ENCODE data around the gene TSPAN11.
"Not testable (repeated sequence)": the region's sequence is repeated elsewhere in the genome, so short reads cannot be mapped to it uniquely, and the experiment has no call there.

TSPAN11 gene, protein sequence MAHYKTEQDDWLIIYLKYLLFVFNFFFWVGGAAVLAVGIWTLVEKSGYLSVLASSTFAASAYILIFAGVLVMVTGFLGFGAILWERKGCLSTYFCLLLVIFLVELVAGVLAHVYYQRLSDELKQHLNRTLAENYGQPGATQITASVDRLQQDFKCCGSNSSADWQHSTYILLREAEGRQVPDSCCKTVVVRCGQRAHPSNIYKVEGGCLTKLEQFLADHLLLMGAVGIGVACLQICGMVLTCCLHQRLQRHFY

DNA sequence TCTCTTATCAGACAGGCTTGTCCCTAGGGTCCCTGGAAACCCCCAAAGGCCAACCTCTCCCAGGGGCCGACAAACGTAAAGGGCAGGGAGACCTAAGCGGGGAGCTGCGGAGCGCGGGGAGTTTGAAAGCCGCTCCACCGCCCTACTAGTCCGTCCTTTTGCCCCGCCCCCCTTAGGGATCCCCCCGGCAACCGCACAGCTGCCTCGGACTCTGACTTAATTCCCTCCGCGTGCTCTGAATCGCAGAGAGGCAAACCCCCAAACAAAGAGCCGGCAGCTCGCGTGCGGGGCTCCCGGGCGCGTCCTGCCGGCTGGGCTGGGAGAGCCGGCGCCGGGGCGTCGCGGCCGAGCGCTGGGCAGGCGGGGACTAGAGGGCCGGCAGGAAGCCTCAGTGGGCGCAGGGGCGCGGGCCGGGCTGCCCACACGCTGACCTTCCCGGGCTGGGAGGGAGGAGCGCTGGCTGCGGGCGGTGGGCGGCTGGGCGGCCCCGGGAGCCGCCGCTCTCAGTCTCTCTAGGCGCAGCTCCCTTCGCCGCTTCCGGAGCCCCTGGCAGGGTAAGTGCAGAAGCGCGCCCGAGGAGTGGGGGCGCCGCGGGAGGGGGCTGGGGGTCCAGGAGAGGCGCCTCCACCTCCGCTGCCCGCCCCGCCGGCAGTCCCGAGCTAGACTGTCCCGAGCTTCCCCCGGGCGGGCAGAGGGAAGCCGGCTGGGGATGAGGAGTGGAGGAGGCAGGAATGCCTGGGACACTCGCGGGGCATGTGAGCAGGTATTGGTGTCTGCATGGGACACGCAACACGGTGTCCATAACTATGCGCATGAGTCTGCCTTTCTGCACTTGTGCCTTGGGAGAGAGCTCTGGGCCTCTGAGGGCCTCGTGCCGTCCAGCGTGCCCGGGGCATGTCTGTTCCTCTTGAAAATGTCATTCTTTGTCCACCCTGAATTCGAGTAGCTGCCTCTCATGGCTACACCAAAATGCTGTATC is at the start of gene TSPAN11:
Gene TSPAN11, plus strand, starts transcription at position 506 of the 979 bp plus-strand sequence. CDS start 27,244 bp downstream, outside the sequence.
- ATAC-seq (replicated peaks): peak; percentile 70 to 76
- H3K27me3 Mint-ChIP-seq: peaks cover 56 to 68% of the 10 kb centered on the region in 2 donors

GRCh38 chr12:30877105-30877875 is 49.3 kb upstream of the TSPAN11 start:
- no peak for ATAC-seq (replicated peaks)
- Mint-ChIP-seq H3K4me3 (no peak overlapping the region), H3K27me3 (peaks cover 27 to 44% of the 10 kb centered on the region in 2 donors), H3K36me3 (no peaks in the 10 kb centered on the region), H3K27ac (no peak overlapping the region), H3K4me1 (no peaks in the 10 kb centered on the region), H3K9me3 (no peaks in the 10 kb centered on the region)
- no peak for DNase-seq

More for the DNA sequence above, at the start of gene TSPAN11:
- peaks cover 1 to 6% of the 10 kb centered on the region in 2 donors for H3K4me1 Mint-ChIP-seq
- peak; percentile 19 for DNase-seq
- H3K9me3 Mint-ChIP-seq: peaks cover 0 to 3% of the 10 kb centered on the region in 2 donors
- peak within 1 kb of the TSS in 1 of 2 donors; percentile 47 for H3K4me3 Mint-ChIP-seq
- no peak within 1 kb of the TSS for H3K27ac Mint-ChIP-seq
- no peaks in the 10 kb centered on the region for H3K36me3 Mint-ChIP-seq

- DNase-seq (no peak), ATAC-seq (replicated peaks) (no peak)
- Mint-ChIP-seq H3K4me1 (no peaks in the 10 kb centered on the region), H3K4me3 (no peak overlapping the region), H3K27me3 (peaks cover 27 to 44% of the 10 kb centered on the region in 2 donors), H3K36me3 (no peaks in the 10 kb centered on the region), H3K27ac (no peak overlapping the region), H3K9me3 (no peaks in the 10 kb centered on the region)
Observed at GRCh38 chr12:30878024-30878423, 48.5 kb upstream of the TSPAN11 start.

DNA sequence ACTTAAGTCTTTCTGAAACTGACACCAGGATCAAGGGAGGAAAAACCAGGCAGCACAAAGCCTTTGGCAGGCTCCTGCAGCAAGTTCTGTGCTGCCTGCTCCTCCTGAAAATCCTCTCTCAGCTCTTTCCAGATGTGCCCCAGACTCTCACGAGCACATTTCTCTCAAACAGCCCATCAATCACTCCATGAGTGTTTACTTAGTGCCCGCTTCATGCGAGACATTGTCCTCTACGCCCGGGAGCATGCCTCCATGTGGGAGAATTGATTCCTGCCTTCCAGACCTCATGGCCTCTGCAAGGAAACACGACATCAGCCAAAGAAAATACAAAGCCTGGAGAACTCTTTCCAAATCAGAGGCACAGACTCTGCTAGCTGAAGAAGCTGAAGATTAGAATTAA is 46.5 kb upstream of the TSPAN11 start:
- H3K27ac Mint-ChIP-seq: no peak overlapping the region
- no peak for DNase-seq

DNA sequence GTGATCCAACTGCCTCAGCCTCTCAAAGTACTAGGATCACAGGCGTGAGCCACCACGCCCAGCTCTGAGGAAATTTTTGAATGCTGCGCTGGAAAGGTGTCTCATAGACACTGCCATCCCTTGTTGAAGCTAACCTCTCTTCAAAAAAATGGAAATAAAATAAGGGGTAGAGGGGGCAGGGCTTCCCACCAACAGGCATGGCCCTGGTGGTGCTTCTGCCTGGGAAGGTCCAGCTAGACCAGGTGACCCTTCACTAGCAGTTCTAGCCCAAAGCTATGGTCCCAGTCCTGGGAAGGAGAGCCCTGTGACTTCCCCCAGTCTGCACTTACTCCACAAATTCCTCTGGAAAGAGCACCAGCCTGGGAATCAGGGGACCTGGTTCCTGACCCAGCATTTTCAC is 45.7 kb upstream of the TSPAN11 start:
- Mint-ChIP-seq H3K4me3 (no peak overlapping the region), H3K27ac (no peak overlapping the region), H3K36me3 (no peaks in the 10 kb centered on the region), H3K27me3 (peaks cover 27 to 43% of the 10 kb centered on the region in 2 donors), H3K9me3 (peaks cover 4 to 6% of the 10 kb centered on the region in 2 donors), H3K4me1 (no peaks in the 10 kb centered on the region)
- DNase-seq (no peak), ATAC-seq (replicated peaks) (no peak)

More for the DNA sequence above, 46.5 kb upstream of the TSPAN11 start:
- H3K4me1 Mint-ChIP-seq: no peaks in the 10 kb centered on the region
- no peaks in the 10 kb centered on the region for H3K36me3 Mint-ChIP-seq
- no peak overlapping the region for H3K4me3 Mint-ChIP-seq
- peaks cover 1 to 4% of the 10 kb centered on the region in 2 donors for H3K9me3 Mint-ChIP-seq
- ATAC-seq (replicated peaks): no peak
- peaks cover 27 to 44% of the 10 kb centered on the region in 2 donors for H3K27me3 Mint-ChIP-seq

DNA sequence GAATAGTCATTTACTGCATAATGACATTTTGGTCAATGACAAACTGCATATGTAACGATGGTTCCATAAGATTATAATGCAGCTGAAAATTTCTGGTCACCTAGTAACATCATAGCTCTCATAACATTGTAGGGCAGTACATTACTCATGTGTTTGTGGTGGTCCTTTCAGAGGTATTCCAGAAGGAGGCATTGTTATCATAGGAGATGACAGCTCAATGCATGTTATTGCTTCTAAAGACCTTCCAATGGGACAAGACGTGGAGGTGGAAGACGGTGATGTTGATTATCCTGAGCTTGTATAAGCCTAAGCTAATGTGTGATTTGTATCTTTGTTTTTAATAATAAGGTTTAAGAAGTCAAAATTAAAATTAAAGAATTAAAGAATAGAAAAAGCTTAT is 43.8 kb upstream of the TSPAN11 start:
- Mint-ChIP-seq H3K27me3 (peaks cover 12 to 24% of the 10 kb centered on the region in 2 donors), H3K4me1 (no peaks in the 10 kb centered on the region), H3K36me3 (peaks cover 0 to 2% of the 10 kb centered on the region in 2 donors), H3K9me3 (peaks cover 16 to 22% of the 10 kb centered on the region in 2 donors), H3K4me3 (no peak overlapping the region), H3K27ac (no peak overlapping the region)
- ATAC-seq (replicated peaks) (no peak), DNase-seq (no peak)

GRCh38 chr12:30884799-30885198 is 41.7 kb upstream of the TSPAN11 start:
- H3K36me3 Mint-ChIP-seq: peaks cover 0 to 2% of the 10 kb centered on the region in 2 donors
- peaks cover 25 to 26% of the 10 kb centered on the region in 2 donors for H3K9me3 Mint-ChIP-seq
- DNase-seq (no peak), ATAC-seq (replicated peaks) (no peak)
- no peak overlapping the region for H3K27ac Mint-ChIP-seq
- H3K4me1 Mint-ChIP-seq: no peaks in the 10 kb centered on the region
- peaks cover 6 to 10% of the 10 kb centered on the region in 2 donors for H3K27me3 Mint-ChIP-seq
- H3K4me3 Mint-ChIP-seq: no peak overlapping the region

DNA sequence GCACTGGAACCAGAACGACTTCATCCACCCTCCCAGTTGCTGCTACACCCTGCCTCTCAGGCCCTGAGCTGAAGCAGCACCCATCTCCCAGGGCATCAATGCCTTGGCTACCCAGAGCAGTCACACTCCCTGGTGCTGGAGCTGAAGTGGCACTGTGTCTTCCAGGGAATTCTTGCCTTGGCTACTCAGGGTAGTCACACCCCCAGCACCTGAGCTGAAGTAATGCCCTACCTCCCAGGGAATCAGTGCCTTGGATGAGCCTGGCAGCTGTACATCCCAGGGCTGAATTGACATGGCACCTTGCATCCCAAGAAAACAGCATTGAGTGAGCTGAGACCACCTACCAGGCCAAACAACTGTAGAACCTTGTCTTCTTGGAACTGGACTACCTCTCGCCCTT is 41.2 kb upstream of the TSPAN11 start:
- DNase-seq (no peak), ATAC-seq (replicated peaks) (no peak)
- Mint-ChIP-seq H3K27ac (no peak overlapping the region), H3K9me3 (peaks cover 26 to 31% of the 10 kb centered on the region in 2 donors), H3K27me3 (peaks cover under 1 to 4% of the 10 kb centered on the region in 2 donors), H3K4me3 (no peak overlapping the region), H3K4me1 (no peaks in the 10 kb centered on the region), H3K36me3 (peaks cover 0 to 2% of the 10 kb centered on the region in 2 donors)

DNA sequence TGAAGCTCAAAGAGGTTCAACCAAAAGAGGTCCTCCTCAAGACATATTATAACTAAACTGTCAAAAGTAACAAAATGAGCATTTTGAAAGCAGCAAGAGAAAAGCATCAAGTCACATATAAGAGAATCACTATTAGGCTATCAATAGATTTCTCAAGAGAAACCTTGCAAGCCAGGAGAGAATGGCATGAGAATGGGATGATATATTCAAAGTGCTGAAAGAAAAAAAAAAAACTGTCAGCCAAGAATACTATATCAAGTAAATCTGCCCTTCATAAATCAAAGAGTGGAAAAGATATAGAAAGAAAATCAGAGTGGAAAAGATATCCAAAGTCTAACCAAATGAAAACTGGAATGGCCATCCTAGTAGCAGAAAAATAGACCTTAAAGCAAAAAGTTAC is 39.3 kb upstream of the TSPAN11 start:
- no peaks in the 10 kb centered on the region for H3K27me3 Mint-ChIP-seq
- no peaks in the 10 kb centered on the region for H3K4me1 Mint-ChIP-seq
- no peak overlapping the region for H3K4me3 Mint-ChIP-seq
- peaks cover 0 to 2% of the 10 kb centered on the region in 2 donors for H3K36me3 Mint-ChIP-seq
- DNase-seq: no peak
- H3K27ac Mint-ChIP-seq: no peak overlapping the region
- ATAC-seq (replicated peaks): no peak
- peaks cover 30 to 38% of the 10 kb centered on the region in 2 donors for H3K9me3 Mint-ChIP-seq

DNA sequence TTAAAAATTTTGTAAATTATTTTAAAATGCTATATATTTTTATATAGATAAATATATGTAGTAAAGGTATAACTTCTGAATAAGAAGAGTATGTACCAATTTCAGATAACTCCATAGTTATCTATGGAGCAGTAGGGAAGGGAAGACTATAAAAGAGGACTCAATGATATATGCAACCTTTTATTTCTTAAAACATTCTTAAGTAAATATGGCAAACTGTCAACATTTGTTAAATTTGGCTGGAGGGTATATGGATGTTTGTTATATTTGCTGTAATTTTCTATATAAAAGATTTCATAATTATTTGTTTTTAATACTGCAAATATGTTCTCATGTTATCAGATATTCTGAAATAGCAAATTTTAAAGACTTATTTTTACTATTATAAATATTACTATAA is 38.3 kb upstream of the TSPAN11 start:
- Mint-ChIP-seq H3K27me3 (peaks cover 0 to 5% of the 10 kb centered on the region in 2 donors), H3K4me1 (no peaks in the 10 kb centered on the region), H3K4me3 (no peak overlapping the region), H3K27ac (no peak overlapping the region), H3K9me3 (peaks cover 30 to 38% of the 10 kb centered on the region in 2 donors), H3K36me3 (peaks cover 0 to 2% of the 10 kb centered on the region in 2 donors)
- ATAC-seq (replicated peaks) (no peak), DNase-seq (no peak)

DNA sequence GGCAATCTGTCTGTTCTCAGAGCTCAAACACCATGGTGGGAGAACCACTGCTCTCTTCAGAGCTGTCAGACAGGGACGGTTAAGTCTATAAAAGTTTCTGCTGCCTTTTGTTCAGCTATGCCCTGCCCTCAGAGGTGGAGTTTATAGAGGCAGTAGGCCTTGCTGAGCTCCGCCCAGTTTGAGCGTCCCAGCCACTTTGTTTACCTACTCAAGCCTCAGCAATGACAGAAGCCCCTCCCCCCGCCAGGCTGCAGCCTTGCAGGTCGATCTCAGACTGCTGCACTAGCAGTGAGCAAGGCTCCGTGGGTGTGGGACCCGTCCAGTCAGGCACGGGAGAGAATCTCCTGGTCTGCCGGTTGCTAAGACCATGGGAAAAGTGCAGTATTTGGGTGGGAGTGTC is 32.0 kb upstream of the TSPAN11 start:
- H3K4me1 Mint-ChIP-seq; H3K27ac Mint-ChIP-seq; DNase-seq; H3K36me3 Mint-ChIP-seq; ATAC-seq (replicated peaks); H3K4me3 Mint-ChIP-seq: not testable (repeated sequence)
- peaks cover 7 to 14% of the 10 kb centered on the region in 2 donors for H3K9me3 Mint-ChIP-seq
- peaks cover 13 to 23% of the 10 kb centered on the region in 2 donors for H3K27me3 Mint-ChIP-seq

- Mint-ChIP-seq H3K4me1 (no peaks in the 10 kb centered on the region), H3K27me3 (peaks cover 20 to 31% of the 10 kb centered on the region in 2 donors), H3K27ac (no peak overlapping the region), H3K4me3 (no peak overlapping the region), H3K36me3 (no peaks in the 10 kb centered on the region), H3K9me3 (no peaks in the 10 kb centered on the region)
- ATAC-seq (replicated peaks) (no peak), DNase-seq (no peak)
Observed at GRCh38 chr12:30896461-30896860, 30.1 kb upstream of the TSPAN11 start.

GRCh38 chr12:30898846-30899245 is 27.7 kb upstream of the TSPAN11 start:
- no peak for ATAC-seq (replicated peaks)
- no peak overlapping the region for H3K4me3 Mint-ChIP-seq
- H3K27ac Mint-ChIP-seq: no peak overlapping the region
- peaks cover 15 to 20% of the 10 kb centered on the region in 2 donors for H3K27me3 Mint-ChIP-seq
- no peaks in the 10 kb centered on the region for H3K36me3 Mint-ChIP-seq
- H3K4me1 Mint-ChIP-seq: no peaks in the 10 kb centered on the region
- no peaks in the 10 kb centered on the region for H3K9me3 Mint-ChIP-seq
- DNase-seq: no peak

DNA sequence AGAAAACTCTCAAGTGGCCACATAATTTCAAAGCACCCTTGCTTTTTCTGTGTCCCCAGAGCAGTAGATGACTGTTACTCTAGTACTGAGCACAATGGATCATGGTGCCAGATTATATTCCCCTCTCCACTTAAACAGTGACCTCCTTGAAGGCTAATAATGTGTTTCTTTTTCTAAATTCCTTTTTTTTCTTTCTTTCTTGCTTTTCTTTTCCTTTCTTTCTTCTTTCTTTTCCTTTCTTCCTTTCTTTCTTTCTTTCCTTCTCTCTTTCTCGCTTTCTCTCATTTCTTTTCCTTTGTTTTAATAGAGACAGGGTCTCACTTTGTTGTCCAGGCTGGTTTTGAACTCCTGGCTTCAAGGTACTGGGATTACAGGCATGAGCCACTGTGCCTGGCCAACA is 26.2 kb upstream of the TSPAN11 start:
- peaks cover 12 to 15% of the 10 kb centered on the region in 2 donors for H3K27me3 Mint-ChIP-seq
- no peaks in the 10 kb centered on the region for H3K4me1 Mint-ChIP-seq
- ATAC-seq (replicated peaks): no peak
- H3K36me3 Mint-ChIP-seq: no peaks in the 10 kb centered on the region
- H3K27ac Mint-ChIP-seq: no peak overlapping the region
- no peaks in the 10 kb centered on the region for H3K9me3 Mint-ChIP-seq
- H3K4me3 Mint-ChIP-seq: no peak overlapping the region
- no peak for DNase-seq

All from stimulated activated naive B cell treated with anti-CD40 and anti-IgM and Interleukin-4, amounts not matched to agents 10 μg/mL and 1 μg/mL and 100 μg/mL, for 72 hours (primary cell).